Neural cell (in vitro differentiated cells): ENCODE results near the gene SFXN4. TPM values are rescaled to one million over a fixed set of nuclear protein-coding genes. Genes with fewer than 3 reads are reported as not detected.
"Not testable (repeated sequence)": the region's sequence is repeated elsewhere in the genome, so short reads cannot be mapped to it uniquely, and the experiment has no call there.

Experiments used
- H2AFZ ChIP-seq: fragments of 200-600, 300-800 bp; sonication (generic), shearing (Covaris generic); 2 replicates; pipeline ENCODE4 v1.6.0; 2014; ENCODE audit warnings: low read depth, mild to moderate bottlenecking, antibody characterized with exemption, low read length, moderate library complexity
- H3F3A ChIP-seq: fragments of 200-600 bp; shearing (Covaris generic); 2 replicates; pipeline ENCODE4 v1.6.1; 2016; ENCODE audit warnings: mild to moderate bottlenecking, moderate library complexity, mixed read lengths, antibody characterized with exemption, low read length; ENCODE audit not compliant: insufficient read depth, poor library complexity, severe bottlenecking
- H3K27ac ChIP-seq: fragments of 200-600, 300-800 bp; sonication (generic), shearing (Covaris generic); 2 replicates; pipeline ENCODE4 v1.5.1; 2014; ENCODE audit warnings: mild to moderate bottlenecking, low read length, moderate library complexity
- H3K27me3 ChIP-seq: fragments of 300-800, 200-600 bp; sonication (generic), shearing (Covaris generic); 2 replicates; pipeline ENCODE4 v1.6.0; 2014; ENCODE audit warnings: mild to moderate bottlenecking, low read depth, low read length, moderate library complexity; ENCODE audit not compliant: insufficient read depth
- H3K36me3 ChIP-seq: fragments of 300-800, 200-600 bp; sonication (generic), shearing (Covaris generic); 2 replicates; pipeline ENCODE4 v1.5.1; 2014; ENCODE audit warnings: mild to moderate bottlenecking, antibody characterized with exemption, low read length, moderate library complexity; ENCODE audit not compliant: insufficient read depth
- H3K4me2 ChIP-seq: fragments of 300-800, 200-600 bp; sonication (generic), shearing (Covaris generic); 2 replicates; pipeline ENCODE4 v1.6.0; 2014; ENCODE audit warnings: mild to moderate bottlenecking, low read length
- H3K4me3 ChIP-seq: fragments of 300-800, 200-600 bp; sonication (generic), shearing (Covaris generic); 2 replicates; pipeline ENCODE4 v1.5.1; 2014; ENCODE audit warnings: mild to moderate bottlenecking, low read length, moderate library complexity
- H3K79me2 ChIP-seq: fragments of 200-600 bp; shearing (Covaris generic); replicated peaks from 2 replicates; pipeline ENCODE4 v1.6.0; 2014; ENCODE audit warnings: mild to moderate bottlenecking, low read length, moderate library complexity; ENCODE audit not compliant: insufficient read depth
- H3K9ac ChIP-seq: fragments of 300-800, 200-600 bp; sonication (generic), shearing (Covaris generic); 2 replicates; pipeline ENCODE4 v1.6.1; 2016; ENCODE audit warnings: mild to moderate bottlenecking, low read length, mixed read lengths
- H3K9me2 ChIP-seq: fragments of 200-600 bp; shearing (Covaris generic); 2 replicates; pipeline ENCODE4 v1.6.1; 2016; ENCODE audit warnings: mild to moderate bottlenecking, low read length, mixed read lengths; ENCODE audit not compliant: insufficient read depth
- H3K9me3 ChIP-seq: fragments of 200-600, 300-800 bp; sonication (generic), shearing (Covaris generic); 2 replicates; pipeline ENCODE4 v1.6.1; 2016; ENCODE audit warnings: mild to moderate bottlenecking, mixed run types, low read length, moderate library complexity, mixed read lengths
- H4K20me1 ChIP-seq: fragments of 200-600 bp; shearing (Covaris generic); 2 replicates; pipeline ENCODE4 v1.6.1; 2016; ENCODE audit warnings: mild to moderate bottlenecking, mixed run types; ENCODE audit not compliant: insufficient read depth
- EP300 ChIP-seq: fragments of 450-650 bp; conservative IDR thresholded peaks from 2 replicates; pipeline ENCODE4 v1.6.1; 2014; ENCODE audit warnings: antibody characterized with exemption, mild to moderate bottlenecking, moderate library complexity; ENCODE audit not compliant: poor library complexity, severe bottlenecking
- EZH2 ChIP-seq: fragments of 200-600, 300-800 bp; shearing (Covaris generic), sonication (generic); IDR thresholded peaks from 2 replicates; pipeline ENCODE4 v1.6.1; 2014; ENCODE audit warnings: antibody characterized with exemption, low read length, borderline replicate concordance, mild to moderate bottlenecking; ENCODE audit not compliant: insufficient read depth, poor library complexity, severe bottlenecking
- MXI1 ChIP-seq: fragments of 450-650 bp; conservative IDR thresholded peaks from 2 replicates; pipeline ENCODE4 v1.6.1; 2014; ENCODE audit warnings: antibody characterized with exemption, mild to moderate bottlenecking; ENCODE audit not compliant: poor library complexity, severe bottlenecking
- POLR2AphosphoS5 ChIP-seq: IDR thresholded peaks from 2 replicates; pipeline ENCODE4 v1.6.1; 2012
- RAD21 ChIP-seq: fragments of 450-650 bp; conservative IDR thresholded peaks from 2 replicates; pipeline ENCODE4 v1.6.1; 2014; ENCODE audit warnings: antibody characterized with exemption, mild to moderate bottlenecking, moderate library complexity
- SMC3 ChIP-seq: fragments of 450-650 bp; conservative IDR thresholded peaks from 2 replicates; pipeline ENCODE4 v1.6.1; 2014; ENCODE audit warnings: antibody characterized with exemption, mild to moderate bottlenecking, moderate library complexity; ENCODE audit not compliant: poor library complexity
- TAF1 ChIP-seq: IDR thresholded peaks from 2 replicates; pipeline ENCODE4 v1.6.1; 2012; ENCODE audit warnings: low read depth
- polyA plus RNA-seq: library from polyadenylated mRNA; depleted of rRNA; stranded (reverse); fragments of >200 nt; gene quantifications from 2 replicates; pipeline ENCODE4 v1.2.3, GENCODE V29; 2014
- TF ChIP-seq, protein P1 (sequence below): IDR thresholded peaks from 2 replicates; pipeline ENCODE4 v1.6.1; 2012; ENCODE audit warnings: borderline replicate concordance
- TF ChIP-seq, protein P2 (sequence below): fragments of 450-650 bp; IDR thresholded peaks from 2 replicates; pipeline ENCODE4 v1.5.1; 2014; ENCODE audit warnings: antibody characterized with exemption, mild to moderate bottlenecking, moderate library complexity; ENCODE audit not compliant: poor library complexity, severe bottlenecking

Gene SFXN4
- polyA plus RNA-seq, 1 donor from 2014 or later = 23.7 TPM

DNA sequence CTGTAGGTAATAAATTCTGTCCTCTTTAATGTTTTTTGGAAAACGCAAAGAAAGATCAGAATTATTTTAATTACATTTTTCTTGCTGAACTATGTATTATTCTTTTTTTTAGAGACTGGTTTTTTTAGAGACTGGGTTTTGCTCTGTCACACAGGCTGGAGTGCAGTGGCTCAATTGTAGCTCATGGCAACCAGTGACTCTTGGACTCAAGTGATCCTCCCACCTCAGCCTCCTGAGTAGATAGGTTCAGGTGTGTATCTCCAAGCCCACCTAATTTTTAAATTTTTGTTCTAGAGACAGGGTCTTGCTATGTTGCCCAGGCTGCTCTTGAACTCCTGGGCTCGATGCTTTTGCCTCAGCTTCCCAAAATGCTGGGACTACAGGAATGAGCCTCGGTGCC lies 66.9 kb downstream of the SFXN4 start:
- no peaks in the 10 kb centered on the region for H3K36me3 ChIP-seq
- H3F3A ChIP-seq = no peaks in the 10 kb centered on the region
- no peak overlapping the region for H3K4me3 ChIP-seq
- no peak overlapping the region for H3K27ac ChIP-seq
- H3K4me2 ChIP-seq = no peak overlapping the region
- no peak overlapping the region for H2AFZ ChIP-seq
- no peaks in the 10 kb centered on the region for H3K9me2 ChIP-seq
- H3K9me3 ChIP-seq = no peaks in the 10 kb centered on the region
- H3K9ac ChIP-seq = no peak overlapping the region
- H4K20me1 ChIP-seq = no peaks in the 10 kb centered on the region
- no peaks in the 10 kb centered on the region for H3K79me2 ChIP-seq
- no peak for TF ChIP-seq RAD21
- TF ChIP-seq, protein P1, sequence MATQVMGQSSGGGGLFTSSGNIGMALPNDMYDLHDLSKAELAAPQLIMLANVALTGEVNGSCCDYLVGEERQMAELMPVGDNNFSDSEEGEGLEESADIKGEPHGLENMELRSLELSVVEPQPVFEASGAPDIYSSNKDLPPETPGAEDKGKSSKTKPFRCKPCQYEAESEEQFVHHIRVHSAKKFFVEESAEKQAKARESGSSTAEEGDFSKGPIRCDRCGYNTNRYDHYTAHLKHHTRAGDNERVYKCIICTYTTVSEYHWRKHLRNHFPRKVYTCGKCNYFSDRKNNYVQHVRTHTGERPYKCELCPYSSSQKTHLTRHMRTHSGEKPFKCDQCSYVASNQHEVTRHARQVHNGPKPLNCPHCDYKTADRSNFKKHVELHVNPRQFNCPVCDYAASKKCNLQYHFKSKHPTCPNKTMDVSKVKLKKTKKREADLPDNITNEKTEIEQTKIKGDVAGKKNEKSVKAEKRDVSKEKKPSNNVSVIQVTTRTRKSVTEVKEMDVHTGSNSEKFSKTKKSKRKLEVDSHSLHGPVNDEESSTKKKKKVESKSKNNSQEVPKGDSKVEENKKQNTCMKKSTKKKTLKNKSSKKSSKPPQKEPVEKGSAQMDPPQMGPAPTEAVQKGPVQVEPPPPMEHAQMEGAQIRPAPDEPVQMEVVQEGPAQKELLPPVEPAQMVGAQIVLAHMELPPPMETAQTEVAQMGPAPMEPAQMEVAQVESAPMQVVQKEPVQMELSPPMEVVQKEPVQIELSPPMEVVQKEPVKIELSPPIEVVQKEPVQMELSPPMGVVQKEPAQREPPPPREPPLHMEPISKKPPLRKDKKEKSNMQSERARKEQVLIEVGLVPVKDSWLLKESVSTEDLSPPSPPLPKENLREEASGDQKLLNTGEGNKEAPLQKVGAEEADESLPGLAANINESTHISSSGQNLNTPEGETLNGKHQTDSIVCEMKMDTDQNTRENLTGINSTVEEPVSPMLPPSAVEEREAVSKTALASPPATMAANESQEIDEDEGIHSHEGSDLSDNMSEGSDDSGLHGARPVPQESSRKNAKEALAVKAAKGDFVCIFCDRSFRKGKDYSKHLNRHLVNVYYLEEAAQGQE = no peak
- no peak for TF ChIP-seq EP300
- TF ChIP-seq MXI1 = no peak
- TF ChIP-seq, protein P2, sequence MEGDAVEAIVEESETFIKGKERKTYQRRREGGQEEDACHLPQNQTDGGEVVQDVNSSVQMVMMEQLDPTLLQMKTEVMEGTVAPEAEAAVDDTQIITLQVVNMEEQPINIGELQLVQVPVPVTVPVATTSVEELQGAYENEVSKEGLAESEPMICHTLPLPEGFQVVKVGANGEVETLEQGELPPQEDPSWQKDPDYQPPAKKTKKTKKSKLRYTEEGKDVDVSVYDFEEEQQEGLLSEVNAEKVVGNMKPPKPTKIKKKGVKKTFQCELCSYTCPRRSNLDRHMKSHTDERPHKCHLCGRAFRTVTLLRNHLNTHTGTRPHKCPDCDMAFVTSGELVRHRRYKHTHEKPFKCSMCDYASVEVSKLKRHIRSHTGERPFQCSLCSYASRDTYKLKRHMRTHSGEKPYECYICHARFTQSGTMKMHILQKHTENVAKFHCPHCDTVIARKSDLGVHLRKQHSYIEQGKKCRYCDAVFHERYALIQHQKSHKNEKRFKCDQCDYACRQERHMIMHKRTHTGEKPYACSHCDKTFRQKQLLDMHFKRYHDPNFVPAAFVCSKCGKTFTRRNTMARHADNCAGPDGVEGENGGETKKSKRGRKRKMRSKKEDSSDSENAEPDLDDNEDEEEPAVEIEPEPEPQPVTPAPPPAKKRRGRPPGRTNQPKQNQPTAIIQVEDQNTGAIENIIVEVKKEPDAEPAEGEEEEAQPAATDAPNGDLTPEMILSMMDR = no peak
- TF ChIP-seq TAF1 = no peak
- TF ChIP-seq SMC3 = no peak
- TF ChIP-seq EZH2 = no peak
- TF ChIP-seq POLR2AphosphoS5 = no peak
- no peaks in the 10 kb centered on the region for H3K27me3 ChIP-seq

GRCh38 chr10:119096641-119097415 lies 68.7 kb downstream of the SFXN4 start:
- H4K20me1 ChIP-seq, H3K36me3 ChIP-seq, H3K79me2 ChIP-seq, H3F3A ChIP-seq, H3K27me3 ChIP-seq, H3K9me3 ChIP-seq, H3K4me2 ChIP-seq, H3K27ac ChIP-seq, H3K9ac ChIP-seq, H3K9me2 ChIP-seq, H3K4me3 ChIP-seq, H2AFZ ChIP-seq: not testable (repeated sequence)

- no peak for TF ChIP-seq MXI1
- no peak for TF ChIP-seq POLR2AphosphoS5
- no peak for TF ChIP-seq RAD21
- Histone ChIP-seq H3F3A (no peaks in the 10 kb centered on the region), H3K4me3 (no peak overlapping the region), H3K9me3 (no peaks in the 10 kb centered on the region), H4K20me1 (no peaks in the 10 kb centered on the region), H3K9ac (no peak overlapping the region), H3K79me2 (no peaks in the 10 kb centered on the region), H3K9me2 (no peaks in the 10 kb centered on the region), H3K27me3 (no peaks in the 10 kb centered on the region), H3K27ac (no peak overlapping the region), H2AFZ (no peak overlapping the region), H3K36me3 (no peaks in the 10 kb centered on the region), H3K4me2 (no peak overlapping the region)
Measured at GRCh38 chr10:119095640-119096039, 69.9 kb downstream of the SFXN4 start.
